ENCODE results near the gene CD247. TPM values are rescaled to one million over a fixed set of nuclear protein-coding genes. Genes with fewer than 3 reads are reported as not detected.

The CD247 gene
- total RNA-seq (2011; cell fraction: chromatin; rRNA removed; ENCODE audit: low replicate concordance): 0.44 TPM in 1 of 2 replicates, not detected in the other
- 0.50 and 0.53 TPM in 2 replicates for total RNA-seq (2011; cell fraction: nucleolus; rRNA removed)
- total RNA-seq (2011; cell fraction: nucleoplasm; rRNA removed): 0.15 and 0.23 TPM in 2 replicates
- total RNA-seq (2014; rRNA removed) (0.12 TPM in 1 of 2 replicates, not detected in the other), total RNA-seq (2014; rRNA removed; fragmentation: Illumina TruSeq; extraction: Trizol) (not detected in 2 replicates), total RNA-seq (2015; rRNA removed; fragmentation: Illumina TruSeq; extraction: Trizol) (0.18 TPM in 1 of 2 replicates, not detected in the other), total RNA-seq (2021) (0.22 and 0.42 TPM in 2 replicates), polyA plus RNA-seq (2011; rRNA removed) (0.08 and 0.18 TPM in 2 replicates), polyA plus RNA-seq (2014; fragmentation: Illumina TruSeq; extraction: Trizol) (not detected in 2 replicates), polyA plus RNA-seq (2014; fragmentation: Nextera tagmentation; extraction: Ambion mirVana) (not detected), polyA plus RNA-seq (2014; rRNA removed) (0.37 and 0.55 TPM in 2 replicates), polyA minus RNA-seq (2011; rRNA and poly(A)+ RNA removed) (not detected in 2 replicates), Bru-seq, nascent RNA (percentile 18 among the genes with signal in this experiment), BruChase-seq, experiment 1, labeled RNA remaining after a 2-hour chase (percentile 25 among the genes with signal in this experiment), BruChase-seq, experiment 2, labeled RNA remaining after a 6-hour chase (percentile 29 among the genes with signal in this experiment)
- 0.12 TPM in 1 of 2 replicates, not detected in the other for polyA plus RNA-seq (2011; cell fraction: cytosol; rRNA removed)
- polyA plus RNA-seq (2011; cell fraction: nucleus; rRNA removed): 0.27 and 0.43 TPM in 2 replicates
- 0.20 and 0.21 TPM in 2 replicates for polyA plus RNA-seq (2012)
- polyA minus RNA-seq (2011; cell fraction: cytosol; rRNA and poly(A)+ RNA removed): not detected in 2 replicates
- not detected in 2 replicates for polyA minus RNA-seq (2011; cell fraction: nucleus; rRNA and poly(A)+ RNA removed)
- long read RNA-seq, experiment 1: 0 reads
- long read RNA-seq, experiment 2: 0 reads
- long read RNA-seq, experiment 3: 0 reads

- intact Hi-C loops (cut with micrococcal nuclease) (no loop called here), in situ Hi-C loops (cut with MboI) (no loop called here)
- ChIA-PET POLR2A (interaction anchor here (0.7 to 2.3 kb wide), 5 partner anchors 10 to 23 kb away, joined by 3 to 7 read pairs (median 5); no protein-coding TSS in a partner anchor), CTCF (ENCODE audit: low intra/inter-chr PET ratio) (no interaction called here)
- Histone ChIP-seq H3K9ac (ENCODE audit: insufficient read depth in 1 of 2, low read depth in 2 of 2, low read length in 2 of 2) (peak within 1 kb of the TSS; percentile 45 to 78; a peak in 3 of 4 replicates), H4K20me1 (replicated peaks; ENCODE audit: control insufficient read depth, insufficient read depth, low read length) (no peaks in the 10 kb centered on the region), H3K4me3 (no peak within 1 kb of the TSS), H2AFZ (ENCODE audit: low read depth, low read length) (peak within 1 kb of the TSS; percentile 97), H3K4me2 (ENCODE audit: insufficient read depth, low read length) (peak within 1 kb of the TSS; percentile 68), H3K9me3 (replicated peaks; ENCODE audit: control insufficient read depth, insufficient read depth, low read depth, low read length) (no peaks in the 10 kb centered on the region), H3K9me1 (ENCODE audit: control insufficient read depth, insufficient read depth, low read length) (no peaks in the 10 kb centered on the region), H3K27ac (ENCODE audit: extremely low read depth, low read depth, low read length) (peak within 1 kb of the TSS; percentile 26; the same call in 1 of the 3 replicates), H3K27me3 (ENCODE audit: control insufficient read depth in 2 of 2, insufficient read depth in 2 of 2, low read length in 2 of 2) (no peaks in the 10 kb centered on the region), H3K4me1 (replicated peaks in 1 of 2; ENCODE audit: control insufficient read depth in 2 of 2, insufficient read depth in 2 of 2, low read length in 2 of 2) (peaks cover 9 to 12% of the 10 kb centered on the region in 2 experiments; a peak in 4 of 5 replicates), H3K79me2 (ENCODE audit: control insufficient read depth, insufficient read depth, low read length) (no peaks in the 10 kb centered on the region), H3K36me3 (ENCODE audit: control insufficient read depth, insufficient read depth, low read length) (no peaks in the 10 kb centered on the region)
- no peak for ATAC-seq
- BruUV-seq (replicated peaks): no TSS peak
- no peak for FAIRE-seq
- 70% methylated on average over 14 of the region's 14 CpGs for WGBS (ENCODE audit: insufficient coverage, low coverage, missing lambda C conversion rate)
- DNase-seq (ENCODE audit: extremely low read depth in 1 of 4, low spot score in 3 of 4): no peak
- TF ChIP-seq CTBP1 (IDR thresholded peaks at IDR 0.05; ENCODE audit: borderline replicate concordance): no peak
- TF ChIP-seq ZNF224 (CRISPR knock-in tag; IDR thresholded peaks at IDR 0.05): no peak
- no peak for TF ChIP-seq ZFP36 (IDR thresholded peaks at IDR 0.05; ENCODE audit: low read depth, low read length, partially characterized antibody)
- TF ChIP-seq MNT (conservative IDR thresholded peaks at IDR 0.05): no peak
- TF ChIP-seq SAP30 (IDR thresholded peaks at IDR 0.05; ENCODE audit: borderline replicate concordance, insufficient read depth, low read depth, low read length, poor library complexity, severe bottlenecking): no peak
- TF ChIP-seq ZNF668 (CRISPR knock-in tag; IDR thresholded peaks at IDR 0.05): no peak
- no peak for TF ChIP-seq TEAD1 (CRISPR knock-in tag; IDR thresholded peaks at IDR 0.05)
Measured at GRCh38 chr1:167518331-167518700, at the start of gene CD247. TSS of gene CD247 (minus strand) at chr1:167518529. CDS start at chr1:167518465, 64 bp downstream.
